Effector CD4-positive, alpha-beta T cell (primary cell): Measurements from ENCODE around the gene TMEM176A.

Experiments
- DNase-seq: peaks from one replicate; pipeline ENCODE4 v3.0.0-alpha.2; 2020

Gene TMEM176A

DNA sequence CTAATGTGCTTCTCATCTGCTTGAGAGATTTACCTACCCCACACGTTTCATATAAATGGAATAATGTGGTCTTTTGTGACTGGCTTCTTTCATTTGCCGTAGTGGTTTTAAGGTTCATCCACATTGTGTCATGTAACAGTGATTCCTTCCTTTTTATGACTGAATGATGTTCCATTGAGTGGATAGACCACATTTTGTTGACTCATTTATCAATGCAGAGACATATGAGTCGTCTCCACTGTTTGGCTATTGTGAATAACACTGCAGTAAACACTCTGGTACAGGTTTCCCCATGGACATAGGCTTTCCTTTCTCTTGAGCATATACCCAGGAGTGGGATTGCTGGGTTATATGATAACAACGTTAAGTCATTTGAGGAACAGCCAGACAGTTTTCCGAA, 49.7 kb downstream of the TMEM176A start:
- no peak for DNase-seq

GRCh38 chr7:150851492-150852370, 51.2 kb downstream of the TMEM176A start:
- no peak for DNase-seq

DNA sequence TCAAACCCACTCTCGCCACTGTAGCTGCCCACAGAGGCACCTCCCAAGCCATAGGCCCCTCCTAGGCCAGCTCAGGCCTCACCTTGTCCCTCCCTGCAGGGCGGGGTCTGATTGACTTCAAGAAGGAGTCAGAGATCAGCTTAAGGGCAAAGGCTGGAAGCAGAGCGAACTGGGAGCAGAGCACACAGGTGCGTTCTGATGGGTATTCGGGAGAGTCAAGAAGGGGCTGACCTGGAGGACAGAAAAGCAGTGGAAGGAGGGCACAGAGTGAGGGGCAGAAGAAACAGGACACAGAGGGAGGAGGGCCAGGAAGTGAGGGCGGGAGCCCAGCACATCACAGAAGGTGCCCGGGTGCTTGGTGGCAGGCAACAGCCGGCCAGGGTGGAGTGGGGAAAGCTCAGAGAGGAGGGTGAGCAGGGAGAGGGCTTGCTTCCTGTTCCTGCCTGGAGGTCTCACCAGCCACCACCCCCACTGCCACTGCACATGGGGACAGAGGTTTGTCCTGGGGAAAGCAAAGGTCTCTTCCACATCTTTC, 51.9 kb downstream of the TMEM176A start, which contains the start of gene AOC1:
Gene AOC1, plus strand, starts transcription at position 147 of the 535 bp plus-strand sequence. CDS start 3,954 bp downstream, outside the sequence.
- no peak for DNase-seq

- no peak for DNase-seq
These were observed 53.8 kb downstream of the TMEM176A start for GRCh38 chr7:150854066-150855000.
